ENCODE results near the gene PALLD. TPM values are rescaled to one million over a fixed set of nuclear protein-coding genes. Genes with fewer than 3 reads are reported as not detected.

PALLD gene
- total RNA-seq, 1 donor from 2014 or later = 204 TPM

- no peak for TF ChIP-seq CTCF (IDR thresholded peaks at IDR 0.05)
- Histone ChIP-seq H3K9me3 (no peaks in the 10 kb centered on the region), H3K36me3 (no peaks in the 10 kb centered on the region), H3K27ac (peak overlapping the region; percentile 85 to 87), H3K27me3 (no peaks in the 10 kb centered on the region), H3K4me1 (peaks cover 8 to 34% of the 10 kb centered on the region in 2 donors), H3K4me3 (no peak overlapping the region)
- DNase-seq (ENCODE audit: low spot score in 2 of 2) = no peak
- intact Hi-C loops (cut with DNase I) = loop anchor here (5.0 kb wide), 1 partner anchor 51 kb away; no protein-coding TSS in a partner anchor
Observed at GRCh38 chr4:168715896-168716295, 219.0 kb downstream of the PALLD start.

- intact Hi-C loops (cut with DNase I) = loop anchor here (5.0 kb wide), 1 partner anchor 51 kb away; no protein-coding TSS in a partner anchor
- peak overlapping the region; percentile 85 to 87 for H3K27ac ChIP-seq
- no peaks in the 10 kb centered on the region for H3K9me3 ChIP-seq
- TF ChIP-seq CTCF (IDR thresholded peaks at IDR 0.05) = no peak
- no peak for DNase-seq (ENCODE audit: low spot score in 2 of 2)
- H3K36me3 ChIP-seq = no peaks in the 10 kb centered on the region
- H3K4me1 ChIP-seq = peaks cover 5 to 27% of the 10 kb centered on the region in 2 donors
- H3K4me3 ChIP-seq = no peak overlapping the region
- H3K27me3 ChIP-seq = no peaks in the 10 kb centered on the region
Observed at GRCh38 chr4:168716406-168717129, 219.7 kb downstream of the PALLD start.

GRCh38 chr4:168717847-168718246 is 221.0 kb downstream of the PALLD start:
- peaks cover 5 to 19% of the 10 kb centered on the region in 2 donors for H3K4me1 ChIP-seq
- no peaks in the 10 kb centered on the region for H3K36me3 ChIP-seq
- no peak for DNase-seq (ENCODE audit: low spot score in 2 of 2)
- no peaks in the 10 kb centered on the region for H3K9me3 ChIP-seq
- intact Hi-C loops (cut with DNase I) = loop anchor here (5.0 kb wide), 1 partner anchor 49 kb away; no protein-coding TSS in a partner anchor
- TF ChIP-seq CTCF (IDR thresholded peaks at IDR 0.05) = no peak
- no peak overlapping the region for H3K4me3 ChIP-seq
- peak overlapping the region; percentile 85 to 87 for H3K27ac ChIP-seq
- no peaks in the 10 kb centered on the region for H3K27me3 ChIP-seq

GRCh38 chr4:168719725-168720124 is 222.9 kb downstream of the PALLD start:
- DNase-seq (ENCODE audit: low spot score in 2 of 2) = no peak
- Histone ChIP-seq H3K27me3 (no peaks in the 10 kb centered on the region), H3K4me3 (no peak overlapping the region), H3K9me3 (no peaks in the 10 kb centered on the region), H3K36me3 (no peaks in the 10 kb centered on the region), H3K4me1 (peaks cover 5 to 24% of the 10 kb centered on the region in 2 donors), H3K27ac (no peak overlapping the region)
- TF ChIP-seq CTCF (IDR thresholded peaks at IDR 0.05) = no peak
- intact Hi-C loops (cut with DNase I) = loop anchor here (5.0 kb wide), 1 partner anchor 48 kb away; no protein-coding TSS in a partner anchor

- Histone ChIP-seq H3K4me3 (no peak overlapping the region), H3K27me3 (no peaks in the 10 kb centered on the region), H3K27ac (no peak overlapping the region), H3K36me3 (no peaks in the 10 kb centered on the region), H3K4me1 (peaks cover 5 to 24% of the 10 kb centered on the region in 2 donors), H3K9me3 (no peaks in the 10 kb centered on the region)
- intact Hi-C loops (cut with DNase I) = no loop called here
- TF ChIP-seq CTCF (IDR thresholded peaks at IDR 0.05) = no peak
- no peak for DNase-seq (ENCODE audit: low spot score in 2 of 2)
Observed at GRCh38 chr4:168720396-168720900, 223.6 kb downstream of the PALLD start.
